ENCODE results near the gene PAM16. TPM values are rescaled to one million over a fixed set of nuclear protein-coding genes. Genes with fewer than 3 reads are reported as not detected.

PAM16 gene
- total RNA-seq, 6 donors from 2014 or later = 45.5 to 71.8 (median 62.6) TPM

DNA sequence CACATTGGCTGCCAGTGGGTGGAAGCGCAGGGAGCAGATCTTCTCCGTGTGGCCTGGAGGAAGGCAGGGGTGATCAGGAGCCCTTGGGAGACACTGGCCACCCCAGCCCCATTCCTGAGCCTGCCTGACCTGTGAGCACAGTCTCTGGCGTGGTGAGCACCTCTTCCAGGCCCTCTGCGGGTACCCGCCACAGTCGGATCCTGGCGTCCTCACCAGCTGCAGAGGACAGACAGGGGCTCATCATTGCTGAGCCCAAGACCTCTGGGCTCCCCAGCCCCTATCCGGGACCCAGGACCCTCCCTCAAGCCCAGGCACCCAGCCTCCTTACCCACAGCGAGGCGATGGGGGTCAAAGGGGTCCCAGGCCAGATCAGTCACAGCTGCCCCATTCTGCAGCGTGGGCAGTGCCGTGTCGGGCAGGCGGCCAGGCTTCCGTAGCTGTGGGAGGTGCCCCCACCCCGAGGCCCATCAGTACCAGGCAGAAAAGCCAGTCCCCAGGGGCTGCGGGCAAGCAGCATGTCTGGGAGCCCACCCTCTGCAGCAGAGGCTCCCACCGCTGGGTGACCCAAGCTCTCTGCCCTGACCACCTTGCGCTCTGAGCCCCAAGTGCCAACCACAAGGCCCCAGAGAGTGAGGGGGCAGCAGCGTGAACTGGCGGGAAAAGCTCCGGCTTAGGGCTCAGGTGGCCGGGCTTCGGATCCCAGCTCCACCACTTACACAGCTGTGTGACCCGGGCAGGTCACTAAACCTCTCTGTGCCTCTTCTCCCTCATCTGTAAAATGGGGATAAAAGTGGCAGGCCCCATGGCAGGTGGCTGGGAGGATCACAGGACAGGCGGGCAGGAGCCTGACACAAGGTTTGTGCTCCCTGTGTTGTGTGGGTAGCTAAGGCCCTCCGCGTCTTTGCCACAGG lies 10.2 kb upstream of the PAM16 start:
- ATAC-seq (ENCODE audit: low FRiP score in 2 of 2) (no peak), DNase-seq (peak in 1 of 2 donors; percentile 70)
- peaks cover 5 to 78% (median 56%) of the 10 kb centered on the region in 4 donors for H3K36me3 ChIP-seq
- no peak overlapping the region for H3K4me3 ChIP-seq
- no peaks in the 10 kb centered on the region for H3K27me3 ChIP-seq
- no peak overlapping the region for H3K27ac ChIP-seq
- H3K4me1 ChIP-seq = peaks cover 0 to 5% (median 0%) of the 10 kb centered on the region in 4 donors
- whole genome bisulfite sequencing, 2 donors = 96 to 100% methylated on average over 1 to 23 of the region's 28 CpGs
- TF ChIP-seq, protein P1, sequence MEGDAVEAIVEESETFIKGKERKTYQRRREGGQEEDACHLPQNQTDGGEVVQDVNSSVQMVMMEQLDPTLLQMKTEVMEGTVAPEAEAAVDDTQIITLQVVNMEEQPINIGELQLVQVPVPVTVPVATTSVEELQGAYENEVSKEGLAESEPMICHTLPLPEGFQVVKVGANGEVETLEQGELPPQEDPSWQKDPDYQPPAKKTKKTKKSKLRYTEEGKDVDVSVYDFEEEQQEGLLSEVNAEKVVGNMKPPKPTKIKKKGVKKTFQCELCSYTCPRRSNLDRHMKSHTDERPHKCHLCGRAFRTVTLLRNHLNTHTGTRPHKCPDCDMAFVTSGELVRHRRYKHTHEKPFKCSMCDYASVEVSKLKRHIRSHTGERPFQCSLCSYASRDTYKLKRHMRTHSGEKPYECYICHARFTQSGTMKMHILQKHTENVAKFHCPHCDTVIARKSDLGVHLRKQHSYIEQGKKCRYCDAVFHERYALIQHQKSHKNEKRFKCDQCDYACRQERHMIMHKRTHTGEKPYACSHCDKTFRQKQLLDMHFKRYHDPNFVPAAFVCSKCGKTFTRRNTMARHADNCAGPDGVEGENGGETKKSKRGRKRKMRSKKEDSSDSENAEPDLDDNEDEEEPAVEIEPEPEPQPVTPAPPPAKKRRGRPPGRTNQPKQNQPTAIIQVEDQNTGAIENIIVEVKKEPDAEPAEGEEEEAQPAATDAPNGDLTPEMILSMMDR (IDR thresholded peaks at IDR 0.05) = no peak
- TF ChIP-seq POLR2A (IDR thresholded peaks at IDR 0.05) (no peak), POLR2AphosphoS5 (IDR thresholded peaks at IDR 0.05) (no peak), EP300 (IDR thresholded peaks at IDR 0.05) (no peak)
- no peaks in the 10 kb centered on the region for H3K9me3 ChIP-seq

DNA sequence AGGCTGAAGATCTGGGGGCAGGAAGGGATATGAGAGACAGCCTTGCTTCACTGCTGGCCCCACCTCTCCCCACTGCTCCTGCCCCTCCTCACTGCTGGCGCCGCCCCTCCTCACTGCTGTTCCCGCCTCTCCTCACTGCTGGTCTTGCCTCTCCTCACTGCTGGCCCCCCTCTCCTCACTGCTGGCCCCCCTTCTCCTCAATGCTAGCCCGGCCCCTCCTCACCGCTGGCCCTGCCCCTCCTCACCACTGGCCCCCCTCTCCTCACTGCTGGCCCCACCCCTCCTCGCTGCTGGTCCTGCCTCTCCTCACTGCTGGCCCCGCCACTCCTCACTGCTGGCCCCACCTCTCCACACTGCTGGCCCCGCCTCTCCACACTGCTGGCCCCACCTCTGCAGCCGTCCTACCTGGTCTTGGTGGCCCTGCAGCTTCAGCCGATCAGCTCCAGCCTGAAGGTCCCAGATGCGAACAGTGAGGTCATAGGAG lies 9.5 kb upstream of the PAM16 start:
- no peak for TF ChIP-seq POLR2AphosphoS5 (IDR thresholded peaks at IDR 0.05)
- no peak for TF ChIP-seq POLR2A (IDR thresholded peaks at IDR 0.05)
- TF ChIP-seq, protein P1 (IDR thresholded peaks at IDR 0.05) = no peak
- no peak for TF ChIP-seq EP300 (IDR thresholded peaks at IDR 0.05)
- WGBS, 2 donors = 89 to 92% methylated on average over 9 to 10 of the region's 11 CpGs
- DNase-seq (peak in 1 of 2 donors; percentile 58), ATAC-seq (ENCODE audit: low FRiP score in 2 of 2) (no peak)
- Histone ChIP-seq H3K36me3 (peaks cover 5 to 78% (median 57%) of the 10 kb centered on the region in 4 donors), H3K9me3 (no peaks in the 10 kb centered on the region), H3K4me1 (peaks cover 0 to 5% (median 0%) of the 10 kb centered on the region in 4 donors), H3K4me3 (no peak overlapping the region), H3K27ac (no peak overlapping the region), H3K27me3 (no peaks in the 10 kb centered on the region)

- no peaks in the 10 kb centered on the region for H3K27me3 ChIP-seq
- WGBS, 2 donors = 90 to 93% methylated on average over 3 of the region's 3 CpGs
- H3K4me3 ChIP-seq = no peak overlapping the region
- ATAC-seq (ENCODE audit: low FRiP score in 2 of 2) = no peak
- no peaks in the 10 kb centered on the region for H3K9me3 ChIP-seq
- DNase-seq = no peak
- H3K27ac ChIP-seq = no peak overlapping the region
- TF ChIP-seq EP300 (IDR thresholded peaks at IDR 0.05) = no peak
- TF ChIP-seq, protein P1 (IDR thresholded peaks at IDR 0.05) = no peak
- TF ChIP-seq POLR2AphosphoS5 (IDR thresholded peaks at IDR 0.05) = no peak
- no peak for TF ChIP-seq POLR2A (IDR thresholded peaks at IDR 0.05)
- peaks cover 0 to 5% (median 0%) of the 10 kb centered on the region in 4 donors for H3K4me1 ChIP-seq
- H3K36me3 ChIP-seq = peaks cover 5 to 75% (median 54%) of the 10 kb centered on the region in 4 donors
Observed at GRCh38 chr16:4359914-4360313, 8.8 kb upstream of the PAM16 start.

GRCh38 chr16:4358831-4359561 lies 7.9 kb upstream of the PAM16 start:
- Histone ChIP-seq H3K9me3 (no peaks in the 10 kb centered on the region), H3K4me3 (no peak overlapping the region), H3K27ac (no peak overlapping the region), H3K27me3 (no peaks in the 10 kb centered on the region), H3K36me3 (peaks cover 2 to 74% (median 51%) of the 10 kb centered on the region in 4 donors), H3K4me1 (peaks cover 0 to 5% (median 0%) of the 10 kb centered on the region in 4 donors)
- TF ChIP-seq, protein P1 (IDR thresholded peaks at IDR 0.05) = peak; percentile 94 to 99 (median 96)
- TF ChIP-seq POLR2A (IDR thresholded peaks at IDR 0.05) = no peak
- 55 to 59% methylated on average over 17 to 19 of the region's 19 CpGs for WGBS, 2 donors
- ATAC-seq (ENCODE audit: low FRiP score in 2 of 2) (peak; percentile 74 to 80), DNase-seq (peak; percentile 57 to 90)
